Amniotic stem cell (primary cell): ENCODE measurements around the gene IFI27L2.

Experiments
- DNase-seq: peaks from one replicate; lab custom pipeline; 2025; lab: John Stamatoyannopoulos, UW

The IFI27L2 gene

GRCh38 chr14:94123296-94123695, 6.1 kb downstream of the IFI27L2 start:
- no peak for DNase-seq

GRCh38 chr14:94122438-94122837, 7.0 kb downstream of the IFI27L2 start:
- no peak for DNase-seq

GRCh38 chr14:94121485-94121884, 7.9 kb downstream of the IFI27L2 start:
- DNase-seq = no peak

- peak; percentile 36 for DNase-seq
Observed at GRCh38 chr14:94120667-94121340, 8.6 kb downstream of the IFI27L2 start.

- DNase-seq = no peak
Observed at GRCh38 chr14:94119071-94119470, 10.3 kb downstream of the IFI27L2 start.

- no peak for DNase-seq
Observed at GRCh38 chr14:94117856-94118255, 11.5 kb downstream of the IFI27L2 start.

- DNase-seq = no peak
Observed at GRCh38 chr14:94116701-94117100, 12.7 kb downstream of the IFI27L2 start.

GRCh38 chr14:94115631-94116030, 13.8 kb downstream of the IFI27L2 start:
- DNase-seq = no peak

- DNase-seq = no peak
Observed at GRCh38 chr14:94115058-94115591, 14.3 kb downstream of the IFI27L2 start.

GRCh38 chr14:94114589-94115057, 14.8 kb downstream of the IFI27L2 start:
- DNase-seq = no peak

- DNase-seq = no peak
Observed at GRCh38 chr14:94113908-94114588, 15.4 kb downstream of the IFI27L2 start.

GRCh38 chr14:94113490-94113889, 15.9 kb downstream of the IFI27L2 start:
- no peak for DNase-seq

GRCh38 chr14:94113073-94113472, 16.3 kb downstream of the IFI27L2 start:
- DNase-seq = no peak

- no peak for DNase-seq
Observed at GRCh38 chr14:94112513-94113063, 16.8 kb downstream of the IFI27L2 start.

GRCh38 chr14:94111276-94112095, 17.9 kb downstream of the IFI27L2 start:
- DNase-seq = no peak

- no peak for DNase-seq
Observed at GRCh38 chr14:94110552-94111181, 18.7 kb downstream of the IFI27L2 start, which contains the start of gene IFI27. Gene IFI27, plus strand, starts transcription at chr14:94110736.

- DNase-seq = no peak
Observed at GRCh38 chr14:94109915-94110250, 19.5 kb downstream of the IFI27L2 start.

- DNase-seq = no peak
Observed at GRCh38 chr14:94104731-94105130, 24.7 kb downstream of the IFI27L2 start.

GRCh38 chr14:94103554-94104150, 25.8 kb downstream of the IFI27L2 start:
- no peak for DNase-seq

GRCh38 chr14:94102768-94103482, 26.5 kb downstream of the IFI27L2 start:
- DNase-seq = no peak

- DNase-seq = no peak
Observed at GRCh38 chr14:94101748-94102147, 27.7 kb downstream of the IFI27L2 start.
